Neuronal stem cell (in vitro differentiated cells): Measurements from ENCODE around the gene GOLGB1.

Experiments used
- DNase-seq: peaks from one replicate; pipeline ENCODE4 v3.0.0-alpha.2; 2013; ENCODE audit warnings: low spot score
- H2AFZ ChIP-seq: one replicate; pipeline ENCODE4 v1.6.1; 2013; ENCODE audit warnings: mild to moderate bottlenecking, low read length, inconsistent platforms
- H2AK5ac ChIP-seq: 2 replicates; pipeline ENCODE4 v1.6.1; 2013; ENCODE audit warnings: low read depth, mild to moderate bottlenecking, inconsistent platforms, low read length, moderate library complexity, mixed read lengths
- H2BK120ac ChIP-seq: 2 replicates; pipeline ENCODE4 v1.6.1; 2013; ENCODE audit warnings: low read depth, mild to moderate bottlenecking, inconsistent platforms, low read length, moderate library complexity, mixed read lengths
- H2BK12ac ChIP-seq: one replicate; pipeline ENCODE4 v1.6.1; 2013; ENCODE audit warnings: low read length, inconsistent platforms
- H2BK15ac ChIP-seq: 2 replicates; pipeline ENCODE4 v1.6.1; 2013; ENCODE audit warnings: mild to moderate bottlenecking, low read length, inconsistent platforms, mixed read lengths
- H2BK5ac ChIP-seq: one replicate; pipeline ENCODE4 v1.6.1; 2013; ENCODE audit warnings: inconsistent platforms, mild to moderate bottlenecking, low read length, moderate library complexity
- H3K14ac ChIP-seq: one replicate; pipeline ENCODE4 v1.6.1; 2013; ENCODE audit warnings: low read length, inconsistent platforms
- H3K18ac ChIP-seq: 2 replicates; pipeline ENCODE4 v1.6.1; 2013; ENCODE audit warnings: low read length, inconsistent platforms
- H3K23ac ChIP-seq: 2 replicates; pipeline ENCODE4 v1.6.1; 2013; ENCODE audit warnings: low read depth, mild to moderate bottlenecking, mixed read lengths, low read length, inconsistent platforms; ENCODE audit not compliant: poor library complexity
- H3K27ac ChIP-seq: replicated peaks from 3 replicates; pipeline ENCODE4 v1.5.1; 2013; ENCODE audit warnings: low read length, inconsistent platforms
- H3K27me3 ChIP-seq, 3 experiments: 2 replicates each; pipeline ENCODE4 v1.6.1; 2013; ENCODE audit warnings: low read length in 3 of 3, mild to moderate bottlenecking in 2 of 3, inconsistent platforms in 1 of 3, low read depth in 1 of 3, mixed read lengths in 1 of 3, moderate library complexity in 1 of 3; ENCODE audit not compliant: control insufficient read depth in 3 of 3, insufficient read depth in 3 of 3
- H3K36me3 ChIP-seq, 2 donors: replicated peaks in 1 of 2; 2 replicates each; pipeline ENCODE4 v1.6.1; 2013; ENCODE audit warnings: low read length in 2 of 2; ENCODE audit not compliant: control insufficient read depth in 2 of 2, insufficient read depth in 2 of 2
- H3K4ac ChIP-seq: 2 replicates; pipeline ENCODE4 v1.6.1; 2013; ENCODE audit warnings: inconsistent platforms, mild to moderate bottlenecking, low read length, moderate library complexity
- H3K4me1 ChIP-seq, 2 donors: 1 replicate in 1 of 2; 2 replicates in 1 of 2; pipeline ENCODE4 v1.6.1; 2013; ENCODE audit warnings: low read length in 2 of 2, low read depth in 1 of 2; ENCODE audit not compliant: control insufficient read depth in 2 of 2, insufficient read depth in 1 of 2
- H3K4me2 ChIP-seq: one replicate; pipeline ENCODE4 v1.6.1; 2013; ENCODE audit warnings: mild to moderate bottlenecking, low read length, inconsistent platforms; ENCODE audit not compliant: insufficient read depth, poor library complexity, severe bottlenecking
- H3K4me3 ChIP-seq, 2 donors: 2 replicates each; pipeline ENCODE4 v1.5.1; 2013; ENCODE audit warnings: low read length in 2 of 2, mild to moderate bottlenecking in 2 of 2, inconsistent platforms in 1 of 2, moderate library complexity in 1 of 2
- H3K79me1 ChIP-seq: one replicate; pipeline ENCODE4 v1.6.1; 2013; ENCODE audit warnings: low read depth, mild to moderate bottlenecking, inconsistent platforms, low read length, moderate library complexity
- H3K9ac ChIP-seq: one replicate; pipeline ENCODE4 v1.6.1; 2013; ENCODE audit warnings: mild to moderate bottlenecking, low read depth, low read length, inconsistent platforms; ENCODE audit not compliant: poor library complexity
- H3K9me3 ChIP-seq, 2 donors: replicated peaks in 1 of 2; 2 replicates each; pipeline versions ENCODE3 to v1.6.1; 2013; ENCODE audit warnings: low read length in 2 of 2, mild to moderate bottlenecking in 2 of 2, inconsistent platforms in 1 of 2, low read depth in 1 of 2, mixed read lengths in 1 of 2, moderate library complexity in 1 of 2; ENCODE audit not compliant: control insufficient read depth in 2 of 2, insufficient read depth in 1 of 2
- H4K8ac ChIP-seq: one replicate; pipeline ENCODE4 v1.6.1; 2013; ENCODE audit warnings: low read depth, mild to moderate bottlenecking, inconsistent platforms, low read length, moderate library complexity
- H4K91ac ChIP-seq: one replicate; pipeline ENCODE4 v1.6.1; 2013; ENCODE audit warnings: low read length, low read depth, mild to moderate bottlenecking, inconsistent platforms; ENCODE audit not compliant: poor library complexity
- whole genome bisulfite sequencing, 2 donors: extraction: QIAGEN DNeasy Blood & Tissue Kit; methylation state at CpG; one replicate each; pipeline ENCODE4 v1.1.7; 2013; ENCODE audit warnings: missing lambda C conversion rate in 2 of 2, mixed read lengths in 1 of 2; ENCODE audit not compliant: insufficient read length in 2 of 2, insufficient replicate concordance in 1 of 2; ENCODE audit errors: extremely low coverage in 2 of 2; 5-methylcytosine and 5-hydroxymethylcytosine counted together

GOLGB1 gene

DNA sequence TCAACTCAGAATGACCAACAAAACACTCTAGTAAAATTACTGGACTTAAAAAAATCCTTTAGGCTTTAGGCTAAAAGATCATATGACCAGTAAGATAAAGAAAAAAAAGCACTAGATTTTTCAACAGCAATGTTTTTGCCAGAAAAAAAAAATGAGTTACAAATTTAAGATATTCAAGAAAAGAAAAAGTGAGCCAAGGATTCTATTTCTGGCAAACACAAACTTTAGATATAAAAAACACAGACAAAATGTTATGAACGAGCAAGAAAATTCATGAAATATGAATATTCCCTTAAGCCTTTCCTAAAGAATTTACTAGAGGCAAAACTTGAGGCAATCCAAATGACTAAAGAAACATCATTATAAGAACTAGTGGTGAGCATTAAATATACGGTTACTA is 8.6 kb downstream of the GOLGB1 start:
- no peak overlapping the region for H2BK12ac ChIP-seq
- H2BK5ac ChIP-seq = no peak overlapping the region
- H2BK120ac ChIP-seq = no peak overlapping the region
- H3K4ac ChIP-seq = no peak overlapping the region
- H3K23ac ChIP-seq = no peak overlapping the region
- no peak overlapping the region for H3K4me3 ChIP-seq
- no peak overlapping the region for H3K4me2 ChIP-seq
- H3K14ac ChIP-seq = no peak overlapping the region
- no CpG with 5 or more reads among the region's 2 CpGs for WGBS, 2 donors
- H3K27me3 ChIP-seq = no peaks in the 10 kb centered on the region
- no peak for DNase-seq
- no peak overlapping the region for H3K27ac ChIP-seq
- no peak overlapping the region for H3K18ac ChIP-seq
- no peak overlapping the region for H3K9ac ChIP-seq
- no peak overlapping the region for H2AFZ ChIP-seq
- H3K36me3 ChIP-seq = peaks cover 2 to 7% of the 10 kb centered on the region in 2 donors
- H4K8ac ChIP-seq = no peak overlapping the region
- no peak overlapping the region for H4K91ac ChIP-seq
- H2BK15ac ChIP-seq = no peak overlapping the region
- no peaks in the 10 kb centered on the region for H3K79me1 ChIP-seq
- H3K9me3 ChIP-seq = peaks cover 0 to 2% of the 10 kb centered on the region in 2 donors
- no peak overlapping the region for H2AK5ac ChIP-seq
- H3K4me1 ChIP-seq = no peaks in the 10 kb centered on the region

DNA sequence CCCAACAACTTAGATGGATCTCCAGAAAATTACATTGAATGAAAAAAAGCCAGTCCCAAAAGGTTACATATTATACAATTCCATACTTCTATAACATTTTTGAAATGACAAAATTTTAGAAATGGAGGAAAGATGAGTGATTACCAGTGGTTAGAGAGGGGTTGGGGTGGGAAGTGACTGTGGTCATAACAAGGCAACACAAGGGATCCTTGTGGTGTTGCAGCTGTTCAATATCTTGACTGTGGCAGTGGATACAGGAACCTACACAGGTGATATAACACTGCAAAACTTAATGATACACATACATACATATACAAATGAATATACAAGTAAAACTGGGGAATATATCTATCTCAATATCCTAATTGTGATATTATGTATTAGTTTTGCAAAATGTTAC is 9.6 kb downstream of the GOLGB1 start:
- H3K4me3 ChIP-seq = no peak overlapping the region
- H3K14ac ChIP-seq = no peak overlapping the region
- no peak overlapping the region for H4K8ac ChIP-seq
- H3K4me2 ChIP-seq = no peak overlapping the region
- no peaks in the 10 kb centered on the region for H3K27me3 ChIP-seq
- H3K79me1 ChIP-seq = no peaks in the 10 kb centered on the region
- H3K27ac ChIP-seq = no peak overlapping the region
- H2BK12ac ChIP-seq = no peak overlapping the region
- H2BK5ac ChIP-seq = no peak overlapping the region
- no peak overlapping the region for H2AK5ac ChIP-seq
- H2BK15ac ChIP-seq = no peak overlapping the region
- peaks cover under 1 to 7% of the 10 kb centered on the region in 2 donors for H3K36me3 ChIP-seq
- H3K18ac ChIP-seq = no peak overlapping the region
- no peak overlapping the region for H2BK120ac ChIP-seq
- peaks cover 0 to 2% of the 10 kb centered on the region in 2 donors for H3K9me3 ChIP-seq
- H4K91ac ChIP-seq = no peak overlapping the region
- H3K4me1 ChIP-seq = no peaks in the 10 kb centered on the region
- H3K4ac ChIP-seq = no peak overlapping the region
- no peak overlapping the region for H3K23ac ChIP-seq
- no peak for DNase-seq
- no peak overlapping the region for H2AFZ ChIP-seq
- H3K9ac ChIP-seq = no peak overlapping the region

DNA sequence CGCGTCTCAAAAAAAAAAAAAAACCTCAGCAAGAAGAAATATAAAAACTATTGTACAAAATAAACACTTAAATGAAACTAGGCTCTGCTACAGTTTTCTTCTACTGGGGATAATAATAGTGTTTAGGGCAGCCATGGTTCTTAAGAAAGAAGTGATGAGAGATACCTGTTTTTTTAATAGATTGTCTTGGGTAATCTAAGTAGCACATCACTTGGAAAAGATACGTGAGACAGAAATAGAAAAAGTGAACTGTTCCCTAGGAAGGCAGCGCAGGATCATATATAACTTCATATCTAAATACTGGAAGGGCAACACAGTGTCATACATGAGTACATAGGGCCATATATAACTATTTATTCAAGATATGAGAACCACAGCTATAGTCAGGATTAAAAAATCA is 11.9 kb downstream of the GOLGB1 start:
- H3K4ac ChIP-seq = no peak overlapping the region
- DNase-seq = no peak
- H3K18ac ChIP-seq = no peak overlapping the region
- H3K4me2 ChIP-seq = no peak overlapping the region
- no peak overlapping the region for H4K91ac ChIP-seq
- no peak overlapping the region for H3K14ac ChIP-seq
- H2AFZ ChIP-seq = no peak overlapping the region
- peaks cover 0 to 7% of the 10 kb centered on the region in 2 donors for H3K36me3 ChIP-seq
- H2BK120ac ChIP-seq = no peak overlapping the region
- no peak overlapping the region for H2BK15ac ChIP-seq
- no peak overlapping the region for H3K23ac ChIP-seq
- no CpG with 5 or more reads among the region's 4 CpGs for WGBS, 2 donors
- no peak overlapping the region for H4K8ac ChIP-seq
- H3K79me1 ChIP-seq = no peaks in the 10 kb centered on the region
- no peak overlapping the region for H3K27ac ChIP-seq
- H3K9me3 ChIP-seq = no peaks in the 10 kb centered on the region
- no peak overlapping the region for H2BK12ac ChIP-seq
- no peak overlapping the region for H3K4me3 ChIP-seq
- no peaks in the 10 kb centered on the region for H3K4me1 ChIP-seq
- H3K9ac ChIP-seq = no peak overlapping the region
- no peak overlapping the region for H2AK5ac ChIP-seq
- H2BK5ac ChIP-seq = no peak overlapping the region
- H3K27me3 ChIP-seq = no peaks in the 10 kb centered on the region

DNA sequence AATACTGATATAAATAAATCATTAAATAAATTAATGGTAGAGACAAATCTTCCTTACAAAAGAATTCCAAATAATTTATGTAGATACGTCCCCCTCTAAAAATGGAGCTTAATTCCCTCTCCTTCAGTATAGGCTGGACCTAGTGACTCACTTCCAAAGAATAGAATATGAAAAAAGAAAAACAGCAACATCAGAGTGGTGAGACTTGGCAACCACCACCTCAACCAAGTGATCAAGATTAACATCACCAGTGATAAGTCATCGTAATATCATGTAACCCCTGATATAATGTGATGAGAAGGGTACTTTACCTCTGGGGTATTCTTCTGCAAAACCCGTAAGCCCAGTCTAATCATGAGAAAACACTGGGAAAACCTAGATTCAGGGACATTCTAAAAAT is 13.4 kb downstream of the GOLGB1 start:
- Histone ChIP-seq H3K4ac (no peak overlapping the region), H3K79me1 (no peaks in the 10 kb centered on the region), H2AK5ac (no peak overlapping the region), H2BK5ac (no peak overlapping the region), H4K91ac (no peak overlapping the region), H3K14ac (no peak overlapping the region), H3K27me3 (no peaks in the 10 kb centered on the region), H3K36me3 (peaks cover 0 to 7% of the 10 kb centered on the region in 2 donors), H2AFZ (no peak overlapping the region), H2BK12ac (no peak overlapping the region), H3K9ac (no peak overlapping the region), H2BK120ac (no peak overlapping the region), H4K8ac (no peak overlapping the region), H3K23ac (no peak overlapping the region), H3K9me3 (no peaks in the 10 kb centered on the region), H3K27ac (no peak overlapping the region), H3K4me2 (no peak overlapping the region), H3K18ac (no peak overlapping the region), H2BK15ac (no peak overlapping the region), H3K4me1 (no peaks in the 10 kb centered on the region), H3K4me3 (no peak overlapping the region)
- WGBS, 2 donors = no CpG with 5 or more reads among the region's 3 CpGs
- DNase-seq = no peak
